Renal cortex interstitium (tissue), 11 donors: Measurements from ENCODE around the gene RORB. TPM values are rescaled to one million over a fixed set of nuclear protein-coding genes. Genes with fewer than 3 reads are reported as not detected.

Experiments used
- DNase-seq, 11 donors: peaks; one replicate each; pipeline ENCODE4 v3.0.0-alpha.2; 2013; ENCODE audit warnings: low read depth in 9 of 11, low spot score in 4 of 11; ENCODE audit errors: extremely low read depth in 1 of 11
- polyA plus RNA-seq, 3 donors: library from polyadenylated mRNA; unstranded; fragments of 120-200 nt; gene quantifications; one replicate each; pipeline ENCODE4 v1.2.1, GENCODE V29; 2013; ENCODE audit not compliant: insufficient read length in 3 of 3

RORB gene
- polyA plus RNA-seq, 3 donors: 0.11 to 0.17 (median 0.13) TPM

GRCh38 chr9:74666625-74667316 is 169.6 kb downstream of the RORB start:
- no peak for DNase-seq

GRCh38 chr9:74672237-74672636 is 175.1 kb downstream of the RORB start:
- no peak for DNase-seq

- no peak for DNase-seq
Measured at GRCh38 chr9:74674077-74674476, 176.9 kb downstream of the RORB start.

- DNase-seq: no peak
Measured at GRCh38 chr9:74681906-74682305, 184.8 kb downstream of the RORB start.

GRCh38 chr9:74683322-74683721 is 186.2 kb downstream of the RORB start:
- DNase-seq: no peak

GRCh38 chr9:74691058-74691457 is 193.9 kb downstream of the RORB start:
- no peak for DNase-seq

GRCh38 chr9:74696520-74696919 is 199.4 kb downstream of the RORB start:
- DNase-seq: no peak

GRCh38 chr9:74697535-74697934 is 200.4 kb downstream of the RORB start:
- DNase-seq: no peak

GRCh38 chr9:74711341-74711740 is 214.2 kb downstream of the RORB start:
- DNase-seq: peak; percentile 21 to 73 (median 47)

GRCh38 chr9:74718709-74719108 is 221.6 kb downstream of the RORB start:
- DNase-seq: no peak

GRCh38 chr9:74719306-74719705 is 222.2 kb downstream of the RORB start:
- DNase-seq: no peak

GRCh38 chr9:74721696-74722660 is 224.8 kb downstream of the RORB start:
- DNase-seq: no peak

- no peak for DNase-seq
Measured at GRCh38 chr9:74724317-74724716, 227.2 kb downstream of the RORB start.

- DNase-seq: no peak
Measured at GRCh38 chr9:74726581-74726980, 229.4 kb downstream of the RORB start.

- DNase-seq: no peak
Measured at GRCh38 chr9:74728176-74728575, 231.0 kb downstream of the RORB start.

GRCh38 chr9:74729136-74729695 is 232.1 kb downstream of the RORB start:
- no peak for DNase-seq

GRCh38 chr9:74735761-74736160 is 238.6 kb downstream of the RORB start:
- no peak for DNase-seq

- no peak for DNase-seq
Measured at GRCh38 chr9:74736646-74737045, 239.5 kb downstream of the RORB start.

- no peak for DNase-seq
Measured at GRCh38 chr9:74742191-74742790, 245.2 kb downstream of the RORB start.
